ENCODE results near the gene MPDU1.

GRCh38 chr17:7573324-7574080, 10.2 kb upstream of the MPDU1 start:
- TF ChIP-seq POLR2A (IDR thresholded peaks at IDR 0.05; ENCODE audit: low read depth, low read length) = peak; percentile 37; the same call in 1 of the 2 replicates
- peak; percentile 98 for TF ChIP-seq MXI1 (IDR thresholded peaks at IDR 0.05; ENCODE audit: borderline replicate concordance, low read depth, low read length)
- TF ChIP-seq USF2 (IDR thresholded peaks at IDR 0.05; ENCODE audit: low read depth, low read length) = no peak
- no peak for TF ChIP-seq CTCF (conservative IDR thresholded peaks at IDR 0.05; ENCODE audit: low read depth, low read length)
- no peak for TF ChIP-seq RFX5 (IDR thresholded peaks at IDR 0.05; ENCODE audit: low read depth, low read length)
- TF ChIP-seq CEBPB (IDR thresholded peaks at IDR 0.05; ENCODE audit: low read depth, low read length) = peak; percentile 99

All from IMR-90 (cell line).